ENCODE measurements around the gene GALNTL6.

The GALNTL6 gene

DNA sequence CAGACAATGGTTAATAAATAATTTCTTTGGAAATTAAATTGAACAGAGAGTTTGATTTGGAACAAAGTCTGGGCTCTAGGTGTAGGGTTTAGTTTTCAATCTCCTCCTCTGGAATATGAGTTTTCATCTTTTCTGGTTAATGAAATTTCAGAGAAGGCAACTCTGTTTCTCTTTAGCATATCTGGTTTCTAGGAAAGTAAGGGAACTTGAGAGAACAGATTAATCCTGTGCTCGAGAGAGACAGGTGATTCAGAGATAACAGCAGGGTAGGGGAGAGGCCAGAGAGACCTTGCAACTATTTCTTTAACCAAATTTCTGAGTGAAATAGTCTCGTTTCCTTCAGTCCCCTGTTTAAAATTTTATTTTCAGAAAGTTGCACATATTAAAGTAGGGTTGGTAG, 275.4 kb downstream of the GALNTL6 start:
- TF ChIP-seq, protein P1, sequence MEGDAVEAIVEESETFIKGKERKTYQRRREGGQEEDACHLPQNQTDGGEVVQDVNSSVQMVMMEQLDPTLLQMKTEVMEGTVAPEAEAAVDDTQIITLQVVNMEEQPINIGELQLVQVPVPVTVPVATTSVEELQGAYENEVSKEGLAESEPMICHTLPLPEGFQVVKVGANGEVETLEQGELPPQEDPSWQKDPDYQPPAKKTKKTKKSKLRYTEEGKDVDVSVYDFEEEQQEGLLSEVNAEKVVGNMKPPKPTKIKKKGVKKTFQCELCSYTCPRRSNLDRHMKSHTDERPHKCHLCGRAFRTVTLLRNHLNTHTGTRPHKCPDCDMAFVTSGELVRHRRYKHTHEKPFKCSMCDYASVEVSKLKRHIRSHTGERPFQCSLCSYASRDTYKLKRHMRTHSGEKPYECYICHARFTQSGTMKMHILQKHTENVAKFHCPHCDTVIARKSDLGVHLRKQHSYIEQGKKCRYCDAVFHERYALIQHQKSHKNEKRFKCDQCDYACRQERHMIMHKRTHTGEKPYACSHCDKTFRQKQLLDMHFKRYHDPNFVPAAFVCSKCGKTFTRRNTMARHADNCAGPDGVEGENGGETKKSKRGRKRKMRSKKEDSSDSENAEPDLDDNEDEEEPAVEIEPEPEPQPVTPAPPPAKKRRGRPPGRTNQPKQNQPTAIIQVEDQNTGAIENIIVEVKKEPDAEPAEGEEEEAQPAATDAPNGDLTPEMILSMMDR (IDR thresholded peaks at IDR 0.05; ENCODE audit: low read depth, low read length): no peak
- DNase-seq (ENCODE audit: extremely low read depth, low read depth): no peak

DNA sequence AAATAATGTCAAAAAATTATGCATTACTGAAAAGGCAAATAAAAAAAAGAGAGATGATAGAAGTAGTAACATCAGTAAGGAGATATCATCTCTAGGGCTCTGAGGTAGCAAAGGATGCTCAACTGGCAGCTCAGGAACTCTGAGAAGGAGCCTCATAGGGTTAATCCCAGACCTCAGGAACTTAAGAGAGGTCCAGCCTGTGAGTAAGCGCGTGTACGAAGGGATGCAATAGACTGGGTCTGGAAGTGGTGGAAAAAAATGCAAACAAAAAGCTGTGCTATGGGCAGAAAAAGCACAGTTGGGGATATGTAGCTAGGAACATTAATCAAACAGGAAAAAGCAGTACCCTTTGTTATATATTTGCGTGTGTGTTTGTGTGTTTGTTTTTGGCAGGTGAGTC, 282.0 kb downstream of the GALNTL6 start:
- DNase-seq (ENCODE audit: extremely low read depth, low read depth): no peak
- TF ChIP-seq, protein P1 (IDR thresholded peaks at IDR 0.05; ENCODE audit: low read depth, low read length): no peak

DNA sequence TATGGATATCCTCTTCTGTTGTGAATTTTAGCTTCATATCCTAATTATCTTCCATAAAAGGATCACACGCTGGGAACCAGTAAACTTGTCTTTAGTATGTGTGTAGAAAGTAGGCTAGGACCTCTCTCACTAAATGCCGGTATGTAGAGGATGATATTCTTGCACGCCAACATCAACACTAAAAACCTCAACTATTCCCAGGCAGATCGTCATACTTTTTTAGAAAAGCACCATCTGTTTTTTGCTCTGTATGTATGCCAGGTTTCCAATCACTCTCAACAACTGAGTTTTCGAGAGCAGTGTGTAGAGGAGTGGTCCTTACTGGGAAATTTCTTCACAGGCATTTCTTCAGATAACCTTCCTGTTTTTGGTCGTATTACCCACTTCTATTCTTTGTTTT, 283.6 kb downstream of the GALNTL6 start:
- DNase-seq (ENCODE audit: extremely low read depth, low read depth): no peak
- TF ChIP-seq, protein P1 (IDR thresholded peaks at IDR 0.05; ENCODE audit: low read depth, low read length): no peak

DNA sequence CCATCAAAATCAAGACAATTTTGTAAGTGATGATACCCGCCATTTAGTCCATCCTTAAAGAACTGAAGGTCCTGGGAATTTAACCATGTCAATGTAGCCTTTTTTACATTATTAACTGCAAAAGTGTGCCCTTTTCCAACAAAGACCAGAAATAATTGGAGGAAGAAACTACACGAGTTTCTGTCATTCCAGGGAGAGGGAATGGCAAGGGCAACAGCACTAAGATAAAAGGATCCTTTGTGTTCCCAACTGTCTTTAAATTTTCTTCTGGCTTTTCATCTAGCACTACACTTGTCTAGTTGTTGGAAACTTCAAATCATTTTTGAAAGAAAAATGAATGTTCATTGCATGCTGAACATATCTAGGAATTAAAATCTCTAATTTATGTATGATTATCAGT, 286.2 kb downstream of the GALNTL6 start:
- TF ChIP-seq, protein P1 (IDR thresholded peaks at IDR 0.05; ENCODE audit: low read depth, low read length): no peak
- DNase-seq (ENCODE audit: extremely low read depth, low read depth): no peak

DNA sequence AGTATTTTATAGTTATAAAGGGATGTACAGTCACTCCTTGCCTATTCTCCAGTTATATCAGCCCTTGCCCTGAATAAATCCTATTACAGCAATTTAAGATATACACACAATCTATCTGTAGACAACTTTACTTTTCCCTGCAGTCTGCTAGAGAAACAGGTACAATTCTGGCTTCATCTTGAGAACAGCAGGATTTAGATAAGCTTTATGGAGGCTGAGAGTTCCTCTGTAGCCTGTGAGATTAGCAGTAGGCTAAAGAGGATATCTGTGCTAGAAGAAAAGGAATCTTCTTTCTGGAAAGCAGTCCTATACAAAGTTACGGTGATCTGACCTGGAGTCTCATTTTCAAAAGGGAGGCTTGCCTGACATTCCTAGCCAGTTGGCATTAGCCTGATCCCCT, 290.3 kb downstream of the GALNTL6 start:
- TF ChIP-seq, protein P1 (IDR thresholded peaks at IDR 0.05; ENCODE audit: low read depth, low read length): no peak

DNA sequence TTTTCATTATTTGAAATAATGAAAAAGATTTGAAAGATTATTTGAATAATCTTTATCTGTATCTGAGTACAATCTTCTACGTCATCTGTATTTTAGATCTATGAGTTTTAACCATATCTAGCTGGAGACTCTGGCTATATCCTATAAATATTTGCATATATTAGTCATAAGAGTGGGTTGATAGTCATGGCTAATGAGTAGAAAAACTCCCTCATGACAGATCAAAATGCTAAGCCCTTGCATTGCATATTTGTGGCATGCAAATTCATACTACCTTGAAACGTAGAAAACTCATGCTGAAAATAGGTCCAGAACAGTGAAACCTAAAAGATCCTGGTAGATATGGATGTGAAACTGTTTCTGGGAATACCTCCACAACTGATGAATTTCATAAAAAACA, 291.3 kb downstream of the GALNTL6 start:
- no peak for DNase-seq (ENCODE audit: extremely low read depth, low read depth)
- TF ChIP-seq, protein P1 (IDR thresholded peaks at IDR 0.05; ENCODE audit: low read depth, low read length): no peak

More for the DNA sequence above, 290.3 kb downstream of the GALNTL6 start:
- no peak for DNase-seq (ENCODE audit: extremely low read depth, low read depth)

DNA sequence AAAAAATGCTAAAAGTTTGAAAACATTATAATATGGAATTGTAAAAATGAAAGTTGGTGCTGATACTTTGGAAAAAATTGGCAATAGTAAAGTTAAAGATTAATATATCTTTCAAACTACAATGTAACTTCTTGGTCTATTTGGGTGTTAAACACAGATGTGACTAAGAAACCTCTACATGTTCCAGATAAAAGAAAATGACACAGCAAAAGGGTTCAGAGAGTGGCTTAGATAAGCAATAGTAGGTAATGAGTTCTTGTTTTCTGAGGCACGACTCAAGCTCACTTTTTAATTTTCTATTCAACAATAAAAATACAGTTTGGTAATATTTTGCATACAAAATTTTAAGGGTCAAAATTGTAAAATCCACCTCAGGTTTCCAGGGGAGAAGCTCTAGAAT, 292.7 kb downstream of the GALNTL6 start:
- TF ChIP-seq, protein P1 (IDR thresholded peaks at IDR 0.05; ENCODE audit: low read depth, low read length): no peak
- no peak for DNase-seq (ENCODE audit: extremely low read depth, low read depth)

Measured in AG09319 (cell line).